GM06990 (cell line): ENCODE measurements around the gene GRID2IP.

Experiments used
- DNase-seq: peaks from one replicate; pipeline ENCODE4 v3.0.0-alpha.2; 2011; ENCODE audit not compliant: insufficient read length; ENCODE audit errors: extremely low read depth
- H3K27me3 ChIP-seq: replicated peaks from 2 replicates; pipeline ENCODE4 v1.6.0; 2011; ENCODE audit warnings: low read length; ENCODE audit not compliant: control insufficient read depth, insufficient read depth
- H3K36me3 ChIP-seq: 2 replicates; pipeline ENCODE4 v1.5.1; 2011; ENCODE audit warnings: low read length; ENCODE audit not compliant: control insufficient read depth, insufficient read depth
- H3K4me3 ChIP-seq: replicated peaks from 2 replicates; pipeline ENCODE4 v1.5.1; 2011; ENCODE audit warnings: low read depth, mild to moderate bottlenecking, control low read depth, low read length
- TF ChIP-seq, protein P1 (sequence below): IDR thresholded peaks from 2 replicates; pipeline ENCODE4 v1.5.1; 2011; ENCODE audit warnings: low read length, control low read depth, mild to moderate bottlenecking, inconsistent platforms; ENCODE audit not compliant: insufficient read depth, poor library complexity, severe bottlenecking

Gene GRID2IP

DNA sequence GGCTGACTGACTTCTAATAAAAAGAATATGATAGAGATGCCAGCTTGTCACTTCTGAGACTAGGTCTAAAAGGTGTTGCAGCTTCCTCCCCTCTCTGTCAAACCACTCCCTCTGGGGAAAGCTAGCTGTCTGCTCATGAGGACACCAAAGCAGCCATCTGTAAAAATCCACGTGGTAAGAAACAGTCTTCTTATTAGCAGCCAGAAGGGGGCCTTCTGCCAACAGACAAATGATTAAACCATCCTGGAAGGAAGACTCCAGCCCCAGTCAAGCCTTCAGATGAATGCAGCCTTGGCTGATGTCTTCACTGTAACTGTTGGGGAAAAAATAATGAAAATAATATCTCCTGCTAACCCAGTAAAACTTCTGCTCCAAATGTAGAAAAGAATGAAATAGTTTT is 61.6 kb downstream of the GRID2IP start:
- Histone ChIP-seq H3K4me3 (no peak overlapping the region), H3K36me3 (no peaks in the 10 kb centered on the region), H3K27me3 (no peaks in the 10 kb centered on the region)
- TF ChIP-seq, protein P1, sequence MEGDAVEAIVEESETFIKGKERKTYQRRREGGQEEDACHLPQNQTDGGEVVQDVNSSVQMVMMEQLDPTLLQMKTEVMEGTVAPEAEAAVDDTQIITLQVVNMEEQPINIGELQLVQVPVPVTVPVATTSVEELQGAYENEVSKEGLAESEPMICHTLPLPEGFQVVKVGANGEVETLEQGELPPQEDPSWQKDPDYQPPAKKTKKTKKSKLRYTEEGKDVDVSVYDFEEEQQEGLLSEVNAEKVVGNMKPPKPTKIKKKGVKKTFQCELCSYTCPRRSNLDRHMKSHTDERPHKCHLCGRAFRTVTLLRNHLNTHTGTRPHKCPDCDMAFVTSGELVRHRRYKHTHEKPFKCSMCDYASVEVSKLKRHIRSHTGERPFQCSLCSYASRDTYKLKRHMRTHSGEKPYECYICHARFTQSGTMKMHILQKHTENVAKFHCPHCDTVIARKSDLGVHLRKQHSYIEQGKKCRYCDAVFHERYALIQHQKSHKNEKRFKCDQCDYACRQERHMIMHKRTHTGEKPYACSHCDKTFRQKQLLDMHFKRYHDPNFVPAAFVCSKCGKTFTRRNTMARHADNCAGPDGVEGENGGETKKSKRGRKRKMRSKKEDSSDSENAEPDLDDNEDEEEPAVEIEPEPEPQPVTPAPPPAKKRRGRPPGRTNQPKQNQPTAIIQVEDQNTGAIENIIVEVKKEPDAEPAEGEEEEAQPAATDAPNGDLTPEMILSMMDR: no peak
- no peak for DNase-seq

DNA sequence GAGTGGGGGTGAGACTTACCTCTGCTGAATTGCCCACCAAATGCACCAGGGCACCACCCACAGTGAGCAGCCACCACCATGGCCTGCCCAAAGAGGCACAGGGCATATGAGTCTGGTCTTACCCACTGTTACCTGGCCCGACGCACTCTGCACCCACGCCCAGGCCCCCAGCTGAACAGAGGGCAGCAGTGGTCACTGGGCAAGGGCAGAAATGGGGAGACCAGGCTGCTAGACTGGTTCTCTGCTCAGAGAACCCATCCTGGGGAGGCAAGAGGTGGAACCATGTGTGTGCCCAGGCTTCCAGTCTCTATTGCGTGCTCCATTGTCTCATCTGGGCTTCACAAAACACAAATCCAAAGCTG is 64.1 kb downstream of the GRID2IP start:
- H3K4me3 ChIP-seq: no peak overlapping the region
- no peaks in the 10 kb centered on the region for H3K27me3 ChIP-seq
- no peaks in the 10 kb centered on the region for H3K36me3 ChIP-seq
- DNase-seq: no peak
- TF ChIP-seq, protein P1: no peak

DNA sequence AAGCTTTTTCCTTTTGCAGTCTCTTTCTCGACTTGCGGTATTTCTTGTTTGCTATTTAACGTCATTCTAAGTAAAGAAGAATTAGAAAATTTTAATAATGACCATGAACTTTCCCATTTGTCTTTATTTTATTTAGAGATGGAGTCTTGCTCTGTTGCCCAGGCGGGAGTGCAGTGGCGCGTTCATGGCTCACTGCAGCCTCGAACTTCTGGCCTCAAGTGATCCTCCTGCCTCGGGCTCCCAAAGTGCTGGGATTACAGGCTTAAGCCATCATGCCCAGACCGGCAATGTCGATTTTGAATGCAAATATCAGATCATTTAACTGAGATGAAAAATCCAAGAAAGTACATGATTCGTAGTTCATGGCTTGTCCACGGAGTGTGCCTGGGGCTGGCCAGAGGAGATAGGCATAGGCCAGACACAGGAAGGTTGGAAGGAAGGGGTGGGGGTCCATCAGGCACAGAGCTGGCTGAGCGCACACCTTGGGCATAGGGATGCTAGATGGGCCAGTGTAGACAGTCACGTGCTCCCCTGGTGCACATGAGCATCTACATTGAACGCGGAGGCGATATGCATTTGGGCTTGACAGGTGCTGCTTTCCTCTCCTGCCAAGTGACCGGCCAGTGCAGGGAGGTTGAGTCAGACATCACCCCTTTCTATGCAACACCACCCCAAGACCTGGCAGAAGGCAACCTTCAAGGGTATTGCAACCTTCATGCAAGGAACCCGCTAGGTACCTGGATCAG is 64.7 kb downstream of the GRID2IP start:
- Histone ChIP-seq H3K36me3 (no peaks in the 10 kb centered on the region), H3K4me3 (no peak overlapping the region), H3K27me3 (no peaks in the 10 kb centered on the region)
- no peak for DNase-seq
- TF ChIP-seq, protein P1: no peak

DNA sequence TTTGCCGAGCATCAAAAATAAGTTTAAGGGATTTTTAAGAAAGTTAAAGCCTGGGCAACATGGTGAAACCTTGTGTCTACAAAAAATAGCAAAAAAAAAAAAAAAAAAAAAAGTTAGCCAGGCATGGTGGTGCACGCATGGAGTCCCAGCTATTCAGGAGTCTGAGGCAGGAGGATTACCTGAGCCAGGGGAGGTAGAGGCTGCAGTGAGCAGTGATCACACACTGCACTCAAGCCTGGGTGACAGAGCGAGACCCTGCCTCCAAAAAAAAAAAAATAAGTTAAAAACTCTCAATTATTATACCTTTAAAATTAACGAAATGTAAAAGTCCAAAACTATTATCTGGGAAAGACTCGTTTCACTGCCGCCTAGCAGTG is 68.5 kb downstream of the GRID2IP start:
- no peak for DNase-seq
- H3K36me3 ChIP-seq: no peaks in the 10 kb centered on the region; the same call in 1 of the 2 replicates
- TF ChIP-seq, protein P1: no peak
- no peaks in the 10 kb centered on the region for H3K27me3 ChIP-seq
- peak overlapping the region; percentile 92 for H3K4me3 ChIP-seq

DNA sequence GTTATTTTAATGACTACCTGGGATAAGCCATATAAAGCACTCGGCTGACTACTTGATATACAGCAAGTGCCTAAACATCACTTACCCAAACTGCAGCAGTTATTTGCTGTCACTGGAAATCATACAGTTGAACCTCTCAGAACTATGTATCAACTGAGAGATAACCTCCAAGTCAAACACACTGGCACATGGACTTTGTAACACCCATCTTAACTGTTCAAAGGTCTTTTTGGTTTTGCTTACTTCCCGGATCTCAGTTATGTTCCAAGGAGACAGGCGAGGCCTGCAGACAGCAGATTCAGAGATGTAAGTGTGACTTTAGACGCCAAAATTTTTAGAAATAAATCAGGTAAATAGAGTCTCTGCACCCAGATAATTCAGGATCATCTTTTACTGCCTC is 69.0 kb downstream of the GRID2IP start:
- Histone ChIP-seq H3K36me3 (no peaks in the 10 kb centered on the region; the same call in none of the 2 replicates), H3K4me3 (peak overlapping the region; percentile 92), H3K27me3 (no peaks in the 10 kb centered on the region)
- no peak for DNase-seq
- TF ChIP-seq, protein P1: no peak

DNA sequence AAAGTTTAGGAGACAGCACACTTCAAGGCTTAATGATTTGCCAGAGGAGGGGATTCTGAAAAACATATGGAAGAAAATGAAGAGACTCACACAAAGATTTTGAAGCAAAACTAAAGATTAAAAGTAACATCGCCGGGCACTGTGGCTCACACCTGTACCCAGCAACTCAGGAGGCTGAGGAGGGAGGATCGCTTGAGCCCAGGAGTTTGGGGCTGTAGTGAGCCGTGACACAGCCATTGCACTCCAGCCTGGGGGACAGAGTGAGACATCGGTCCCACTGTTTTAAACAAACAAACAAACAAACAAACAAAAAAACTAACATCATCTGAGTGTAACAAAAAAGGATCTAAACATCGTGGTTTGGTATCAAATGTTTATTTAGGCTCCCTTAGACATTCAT is 69.8 kb downstream of the GRID2IP start:
- no peak for DNase-seq
- Histone ChIP-seq H3K4me3 (no peak overlapping the region), H3K27me3 (no peaks in the 10 kb centered on the region), H3K36me3 (peaks cover 2% of the 10 kb centered on the region)
- TF ChIP-seq, protein P1: no peak
